NCI-H524 (cell line): Measurements from ENCODE around the gene ACSL6.

Experiments
- DNase-seq, 2 experiments: peaks; one replicate each; lab custom pipeline; 2025; lab: John Stamatoyannopoulos, UW

The ACSL6 gene

DNA sequence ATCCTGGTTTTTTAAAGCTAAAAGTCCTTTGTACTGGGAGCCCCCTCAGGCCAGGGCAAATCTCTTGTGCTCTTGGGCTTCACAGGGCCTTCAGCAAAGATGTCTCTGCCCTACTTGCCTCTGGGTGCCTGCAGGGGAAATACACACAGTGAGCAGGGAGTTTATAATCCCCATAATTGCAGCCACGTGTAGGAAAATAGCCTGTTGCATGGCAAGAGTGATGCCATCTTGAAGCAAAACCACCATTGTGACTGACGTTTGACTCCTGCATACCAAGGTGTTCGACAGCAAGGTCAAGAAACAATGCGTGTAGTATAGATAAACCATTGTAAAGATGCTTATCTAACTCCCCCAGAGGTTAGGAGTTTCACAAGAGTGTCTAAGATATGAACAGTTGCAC lies 37.6 kb upstream of the ACSL6 start:
- no peak for DNase-seq

DNA sequence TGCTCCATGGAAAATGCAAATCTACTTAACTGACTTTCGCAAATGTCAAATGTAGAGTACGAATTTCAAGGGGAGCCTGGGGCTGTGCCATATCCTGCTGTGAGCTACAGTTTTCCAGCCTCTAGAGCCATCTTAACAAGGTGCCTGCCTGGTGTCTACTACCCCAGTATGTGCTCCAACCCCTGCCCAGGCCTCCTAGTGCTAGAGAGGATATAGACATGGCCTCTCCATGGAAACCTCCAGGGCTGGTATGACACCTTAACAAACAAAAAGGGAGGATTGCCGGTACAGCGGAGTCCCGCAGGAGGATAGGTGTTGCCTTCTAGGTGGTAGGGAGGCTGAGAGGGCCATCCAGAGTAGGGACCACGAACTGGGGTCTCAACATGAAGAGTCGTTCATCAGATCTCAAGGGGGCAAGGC lies 35.4 kb upstream of the ACSL6 start:
- DNase-seq = no peak

DNA sequence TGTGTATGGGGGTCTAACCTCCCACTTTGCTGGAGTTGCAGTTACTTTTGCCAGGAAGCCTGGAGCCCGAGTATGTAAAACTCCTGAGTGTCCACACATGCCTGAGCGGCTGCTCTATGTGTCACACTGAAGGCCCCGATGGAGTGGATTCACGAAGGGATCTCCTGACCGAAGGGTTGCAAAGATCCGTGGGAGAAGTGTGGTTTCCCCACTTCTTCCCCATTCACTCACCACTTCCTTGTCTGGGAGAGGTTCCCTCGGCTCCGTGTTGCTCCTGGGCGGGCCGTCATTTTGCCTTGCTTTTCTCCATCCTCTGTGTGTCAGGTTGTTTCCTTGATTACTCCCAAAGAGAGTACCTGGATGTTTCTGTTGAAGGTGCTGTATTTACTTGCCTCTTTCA lies 32.7 kb upstream of the ACSL6 start:
- DNase-seq = no peak

DNA sequence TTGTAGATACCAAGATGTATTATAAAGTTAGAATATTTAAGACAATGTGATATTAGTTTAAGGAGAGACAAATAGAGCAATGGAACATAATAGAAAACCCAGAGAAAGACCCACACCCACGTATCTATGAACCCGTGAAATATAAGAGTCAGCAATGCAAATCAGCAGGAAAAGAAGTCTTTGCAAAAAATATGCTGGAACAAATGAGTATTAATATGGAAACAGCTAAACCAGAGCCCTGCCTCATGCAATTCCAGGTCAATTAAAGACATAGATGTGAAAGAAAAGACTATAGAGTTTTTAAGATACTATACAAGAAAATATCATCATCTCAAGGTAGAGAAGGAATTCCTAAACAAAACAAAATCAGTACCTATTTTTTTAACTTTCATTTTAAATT lies 25.9 kb upstream of the ACSL6 start:
- DNase-seq = no peak

DNA sequence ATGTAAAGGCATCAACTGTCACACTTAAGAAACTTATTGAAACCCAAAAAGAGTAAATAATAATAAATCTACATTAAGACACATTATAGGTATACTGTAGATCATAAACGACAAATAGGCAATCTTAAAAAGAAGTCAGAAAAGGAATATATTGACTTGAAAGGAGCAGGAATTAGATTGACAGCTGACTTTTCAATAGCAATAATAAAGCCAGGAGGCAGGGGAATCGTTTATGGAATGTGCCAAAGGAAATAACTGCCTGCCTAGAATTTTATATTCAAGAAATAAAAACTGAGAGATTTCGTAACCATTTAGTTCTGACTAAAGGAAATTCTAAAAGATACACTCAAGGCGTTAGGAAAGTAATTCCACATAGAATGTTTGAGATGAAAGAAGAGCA lies 21.7 kb upstream of the ACSL6 start:
- no peak for DNase-seq

DNA sequence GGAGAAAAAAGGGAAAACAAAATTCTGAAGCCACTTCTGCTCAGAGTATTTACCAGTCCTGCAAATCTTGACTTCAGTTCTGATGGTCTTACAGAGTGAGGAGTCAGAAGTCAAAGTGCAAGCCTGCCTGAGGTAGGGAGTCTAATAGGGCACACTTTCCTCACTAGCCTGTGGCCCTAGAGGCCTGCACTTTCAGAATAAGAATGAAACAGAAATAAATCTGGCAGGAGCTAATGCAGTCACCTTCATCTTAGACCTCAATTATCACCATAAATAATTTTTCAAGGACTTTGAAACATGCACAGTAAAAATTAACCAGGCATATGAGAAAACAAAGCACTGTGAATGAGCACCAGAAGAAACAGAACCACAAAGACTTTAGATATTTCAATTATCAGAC lies 20.7 kb upstream of the ACSL6 start:
- no peak for DNase-seq

DNA sequence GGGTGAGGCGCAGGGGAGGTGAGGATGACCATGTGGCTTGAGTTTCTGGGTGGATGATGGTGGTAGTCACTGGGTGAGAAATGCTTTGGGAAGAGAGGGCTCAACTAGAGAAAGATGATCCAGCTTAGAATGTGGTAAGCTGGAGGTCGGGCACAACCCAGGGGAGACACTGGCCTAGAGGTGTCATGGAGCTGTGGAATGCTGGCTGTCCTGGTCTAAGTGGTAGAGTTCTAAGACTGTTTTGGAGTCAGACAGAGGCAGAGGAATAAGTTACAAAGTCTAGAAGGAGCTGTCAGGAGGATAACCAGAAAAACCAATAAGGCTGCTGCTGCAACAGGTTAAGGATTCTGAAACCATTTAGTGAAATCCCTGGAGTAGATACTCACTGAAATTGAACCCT lies 19.2 kb upstream of the ACSL6 start:
- DNase-seq = no peak

DNA sequence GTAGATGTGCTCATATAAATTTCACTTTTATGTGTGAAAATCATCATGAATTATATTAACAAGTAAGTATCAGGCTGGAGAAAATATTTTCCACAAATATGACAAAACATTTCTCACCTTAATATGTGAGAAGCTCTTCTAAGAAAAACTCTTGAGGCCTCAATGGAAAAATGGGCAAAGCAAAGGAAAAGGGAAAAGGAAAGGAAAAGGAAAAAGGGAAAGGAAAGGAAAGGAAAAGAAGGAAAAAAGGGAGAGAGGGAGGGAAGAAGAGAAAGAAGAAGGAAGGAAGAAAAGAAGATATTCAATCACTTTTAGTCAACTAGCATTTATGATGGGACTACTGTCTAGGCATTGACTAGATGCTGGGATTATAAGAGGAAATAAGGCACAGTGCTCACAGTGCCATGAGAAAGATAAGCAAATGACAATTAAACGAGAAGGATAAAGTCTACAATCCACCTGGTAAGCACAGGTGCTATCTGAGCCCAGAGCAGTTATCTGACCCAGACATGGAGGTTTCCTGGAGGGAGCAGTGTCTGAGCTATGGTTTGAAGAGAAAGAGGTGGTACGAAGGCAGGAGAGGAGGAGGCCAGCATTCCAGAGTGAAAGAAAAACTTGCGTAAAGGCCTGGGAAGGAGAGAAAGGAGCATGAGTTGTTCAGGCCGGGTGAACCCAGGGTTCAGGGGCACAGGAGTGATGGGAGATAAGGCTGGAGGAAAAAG lies 18.3 kb upstream of the ACSL6 start:
- DNase-seq = no peak

DNA sequence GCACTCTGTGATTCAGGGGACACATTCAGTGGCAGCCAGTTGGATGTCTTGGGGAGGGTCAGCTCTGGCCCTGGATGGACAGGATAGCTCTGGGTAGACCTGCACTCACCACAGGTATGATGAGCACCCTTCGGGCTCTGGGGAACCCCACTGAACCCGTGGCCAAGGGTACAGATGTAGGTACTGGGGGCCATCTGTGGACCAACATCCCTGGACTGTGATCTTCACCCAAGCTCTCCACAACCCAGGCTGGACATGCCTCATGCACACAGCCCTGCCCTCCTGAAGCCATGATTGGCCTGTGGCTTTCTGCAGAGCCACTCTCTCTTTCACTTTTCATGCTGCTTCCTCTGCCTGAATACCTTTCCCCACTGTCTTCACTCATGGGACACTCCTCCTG lies 15.6 kb upstream of the ACSL6 start:
- no peak for DNase-seq

DNA sequence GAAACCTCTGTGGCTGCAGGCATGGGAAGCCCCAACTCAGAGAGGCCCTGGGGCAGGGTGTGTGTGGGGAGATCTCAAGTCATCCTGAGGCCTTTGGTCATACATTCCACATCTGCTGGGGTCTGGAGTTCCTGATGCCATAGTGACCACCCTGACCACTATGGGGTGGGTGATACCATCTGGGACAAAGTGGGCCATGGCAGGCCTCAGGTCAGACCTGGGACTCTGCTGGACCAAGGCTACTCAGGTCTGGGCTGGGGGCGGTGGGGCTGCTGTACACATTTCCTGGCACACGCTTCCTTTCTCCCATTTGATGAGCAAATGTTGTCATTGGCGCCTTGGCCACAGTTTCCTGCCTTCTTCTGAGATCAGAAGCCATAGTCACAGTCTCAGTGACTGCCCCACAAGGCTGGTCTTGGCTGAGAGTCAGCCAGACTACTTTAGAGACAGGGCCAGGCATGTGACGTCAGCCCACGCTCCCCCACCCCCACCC lies 15.1 kb upstream of the ACSL6 start:
- DNase-seq = no peak

DNA sequence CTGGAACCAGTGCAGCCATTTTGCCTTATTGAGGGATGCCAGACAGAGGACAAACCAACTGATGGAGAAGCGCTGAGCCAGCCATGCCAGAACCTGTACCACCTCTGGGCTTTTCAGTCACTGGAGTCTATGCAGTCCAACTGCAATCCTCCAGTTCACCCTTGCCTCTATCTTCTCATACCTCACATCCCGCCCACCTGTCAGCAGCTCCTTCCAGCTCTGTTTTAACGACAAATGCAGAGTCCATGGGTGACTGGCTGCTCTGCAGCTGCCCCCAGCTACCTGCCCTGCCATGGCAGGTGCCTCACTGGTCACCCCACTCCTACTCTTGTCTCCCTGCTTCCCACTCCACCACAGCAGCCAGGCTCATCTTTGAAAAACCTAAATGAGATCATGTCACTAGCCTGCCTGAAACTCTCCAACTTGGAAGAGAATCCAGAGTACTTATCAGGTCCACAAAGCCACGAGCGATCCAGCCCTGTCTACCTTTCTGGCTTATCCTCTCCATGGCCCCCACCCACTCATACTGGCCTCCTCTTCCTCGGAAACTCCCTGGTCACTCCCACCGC lies 14.0 kb upstream of the ACSL6 start:
- no peak for DNase-seq

DNA sequence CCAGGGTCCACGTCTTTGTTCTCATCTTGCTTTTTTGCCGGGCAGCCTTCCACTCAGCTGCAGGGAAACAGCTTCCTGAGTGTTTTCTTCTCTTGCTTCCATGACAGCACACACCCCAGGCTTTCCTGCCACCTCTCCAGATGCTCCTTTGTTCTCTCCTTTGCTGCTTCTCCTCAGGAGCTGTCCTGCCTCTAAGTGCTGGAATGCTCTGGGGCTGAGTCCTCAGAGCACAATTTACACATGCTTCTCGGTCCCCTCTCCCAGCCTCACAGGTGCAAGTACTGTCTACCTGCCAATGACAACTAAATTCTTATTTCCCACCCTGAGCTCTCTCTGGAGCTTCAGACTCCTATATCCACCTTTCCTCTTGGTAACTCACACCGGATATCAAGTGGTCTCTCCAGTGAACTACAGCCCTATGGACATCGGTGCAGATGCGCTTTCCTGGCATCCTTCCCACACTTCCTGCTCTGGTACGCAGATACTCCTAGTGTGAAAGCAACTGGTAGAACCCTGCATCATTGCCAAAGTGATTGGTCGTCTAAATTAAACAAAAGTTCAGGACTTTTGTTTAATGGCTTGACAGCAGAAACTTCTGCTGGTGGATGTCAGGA lies 13.4 kb upstream of the ACSL6 start:
- no peak for DNase-seq

DNA sequence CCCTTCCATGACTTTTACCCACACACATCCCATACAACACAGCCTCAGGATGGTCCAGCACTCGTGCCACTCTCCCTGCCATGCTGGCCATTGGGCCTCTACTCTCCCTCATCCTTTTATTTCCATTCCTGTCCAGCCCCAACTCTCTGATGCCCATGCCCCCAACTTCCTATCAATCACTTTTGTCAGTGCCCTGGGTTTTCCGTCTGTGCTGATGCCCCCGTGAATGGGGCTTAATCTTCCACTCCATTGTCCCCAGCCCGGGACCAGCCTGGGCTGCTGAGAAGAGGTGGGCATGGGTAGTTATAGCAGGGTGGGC lies 12.6 kb upstream of the ACSL6 start:
- DNase-seq = no peak

DNA sequence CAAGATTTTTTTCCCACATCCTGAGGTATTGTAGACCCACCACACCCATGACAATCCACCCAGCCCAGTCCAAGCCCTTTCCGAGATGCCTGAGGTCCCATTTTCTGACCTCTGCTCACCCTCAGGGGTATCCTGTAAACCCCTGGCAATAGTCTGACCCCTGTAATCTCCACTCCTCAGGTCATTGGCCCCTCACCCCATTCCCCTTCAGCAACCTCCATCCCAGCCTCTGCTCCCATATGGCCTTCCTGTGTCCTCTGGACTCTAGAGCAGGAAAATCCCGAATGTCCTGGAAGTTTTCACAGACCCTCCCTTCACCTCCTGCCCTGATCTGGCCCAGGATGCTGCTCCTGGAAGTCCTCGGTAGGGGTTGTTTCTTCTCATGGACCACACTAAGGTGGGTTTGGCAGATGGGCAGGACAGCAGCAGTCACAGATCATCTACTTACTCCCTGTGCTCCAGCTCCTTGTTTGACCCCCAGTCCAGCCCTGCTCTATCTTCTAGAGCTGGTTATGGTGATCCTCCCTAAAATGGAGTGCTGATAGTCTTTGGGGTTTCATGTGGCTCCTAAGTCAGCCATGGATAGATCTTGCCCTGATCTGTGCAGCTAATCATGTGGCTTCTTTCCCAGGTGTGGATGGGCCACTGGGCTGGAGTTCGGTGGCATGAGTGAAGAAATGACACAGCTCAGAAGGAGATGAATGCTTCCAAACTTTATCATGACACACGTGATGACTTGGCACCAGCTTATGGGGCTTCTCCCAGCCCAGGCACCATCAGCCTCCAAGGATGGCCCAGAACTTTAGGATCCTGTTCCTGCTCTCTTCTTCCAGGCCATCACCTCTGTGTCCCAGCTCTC lies 12.0 kb upstream of the ACSL6 start:
- DNase-seq = no peak

DNA sequence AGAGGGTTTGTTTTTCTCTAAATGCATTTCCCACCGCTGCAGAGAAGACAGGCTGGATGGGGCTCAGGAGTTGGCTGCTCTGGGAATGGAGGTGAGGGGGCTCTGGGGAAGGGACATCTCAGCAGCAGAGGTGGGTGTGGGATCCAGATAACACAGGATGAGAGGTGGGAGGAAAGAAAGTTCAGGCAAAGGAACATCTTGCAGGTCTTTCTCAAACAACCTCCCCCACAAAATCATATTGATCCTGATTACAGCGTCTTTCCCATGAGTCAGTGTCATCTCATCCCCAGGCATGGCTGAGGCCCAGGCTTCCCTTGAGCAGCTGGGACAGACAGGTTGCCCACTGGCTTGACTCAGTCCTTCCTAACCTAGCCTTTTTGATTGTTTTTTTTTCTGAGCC lies 11.3 kb upstream of the ACSL6 start:
- no peak for DNase-seq

DNA sequence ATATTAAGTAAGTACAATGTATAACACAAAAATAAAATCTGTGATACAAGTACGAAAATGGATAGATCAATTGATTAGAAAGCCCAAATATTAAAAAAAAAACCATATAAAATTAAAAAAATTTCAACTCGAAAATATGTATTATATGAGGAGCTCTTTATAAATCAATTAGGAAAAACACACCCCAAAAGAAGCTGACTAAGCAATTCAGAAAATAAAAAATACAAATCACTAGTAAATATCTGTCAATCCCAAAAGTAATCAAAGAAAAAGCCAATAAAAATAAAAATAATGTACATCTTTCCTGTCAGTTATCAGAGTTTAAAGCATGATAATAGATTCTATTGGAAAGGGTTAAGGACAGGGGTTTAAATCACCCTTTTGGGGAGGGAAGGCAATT lies 10.2 kb upstream of the ACSL6 start:
- no peak for DNase-seq

DNA sequence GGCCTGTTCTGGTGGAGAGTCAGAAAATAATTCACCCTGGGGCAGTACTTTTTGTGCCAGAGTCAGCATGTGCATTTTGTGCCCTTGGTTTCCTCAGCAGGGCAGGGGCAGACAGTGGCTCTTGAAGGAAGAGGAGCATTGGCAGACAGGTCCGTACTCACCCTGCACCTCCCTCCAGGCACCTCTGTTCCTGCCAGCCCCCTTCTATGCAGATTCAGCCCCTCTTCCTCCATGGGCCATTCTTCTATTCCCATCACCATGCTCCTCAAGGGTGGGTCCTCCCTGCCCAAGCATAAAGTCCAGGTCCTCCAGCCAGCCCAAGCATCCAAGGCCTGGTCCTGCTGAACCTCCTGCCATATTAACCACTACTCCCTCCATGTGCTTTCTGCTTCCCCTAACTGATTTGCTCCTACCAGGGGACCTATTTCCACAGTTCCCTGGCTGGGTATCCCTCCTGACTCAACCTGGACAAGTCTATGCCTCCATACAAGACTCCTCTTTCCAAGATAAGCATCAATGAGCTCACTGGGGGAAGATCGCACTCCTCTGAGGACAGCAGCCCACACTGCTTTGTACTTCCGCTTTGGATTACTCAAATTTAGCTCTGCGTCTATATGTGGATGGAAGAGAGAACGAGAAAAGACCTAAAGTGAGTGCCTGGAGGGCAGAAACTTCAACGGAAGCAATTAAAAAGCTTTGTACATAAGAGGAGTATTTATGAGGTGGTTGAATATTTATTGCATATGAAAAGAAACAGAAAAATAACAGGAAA lies 9.3 kb upstream of the ACSL6 start:
- no peak for DNase-seq

DNA sequence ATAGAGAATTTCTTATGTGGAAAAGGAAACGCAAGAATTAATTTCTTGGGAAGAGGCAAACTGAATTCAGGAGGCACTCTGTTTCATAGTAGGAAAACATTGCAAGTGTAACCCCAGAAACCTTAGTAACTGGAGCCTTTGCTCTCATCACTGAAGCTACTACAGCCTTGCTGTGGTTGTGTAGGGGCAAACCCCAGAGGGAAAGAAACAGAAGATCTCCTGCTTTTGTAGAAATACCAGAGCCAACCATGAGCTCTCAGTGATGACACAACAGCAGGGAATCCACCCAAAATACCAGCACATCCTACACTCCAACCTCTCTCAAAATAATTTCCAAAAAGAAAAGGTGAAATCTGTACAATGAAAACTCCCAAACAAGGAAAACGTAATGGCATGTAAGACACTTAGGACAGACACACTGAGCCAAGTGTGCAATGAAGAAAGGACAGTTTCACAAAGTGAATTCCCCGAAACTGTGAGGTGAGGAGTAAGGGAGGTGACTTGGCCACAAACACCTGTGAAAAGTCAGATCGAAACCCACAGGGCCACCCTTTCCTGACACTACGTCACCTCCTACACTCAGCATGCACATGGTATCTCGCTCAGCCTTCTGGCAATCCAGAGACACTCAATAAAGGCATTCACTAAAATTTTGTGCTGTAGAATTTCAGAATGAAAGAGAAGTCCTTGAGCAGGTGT lies 8.5 kb upstream of the ACSL6 start:
- DNase-seq = no peak

DNA sequence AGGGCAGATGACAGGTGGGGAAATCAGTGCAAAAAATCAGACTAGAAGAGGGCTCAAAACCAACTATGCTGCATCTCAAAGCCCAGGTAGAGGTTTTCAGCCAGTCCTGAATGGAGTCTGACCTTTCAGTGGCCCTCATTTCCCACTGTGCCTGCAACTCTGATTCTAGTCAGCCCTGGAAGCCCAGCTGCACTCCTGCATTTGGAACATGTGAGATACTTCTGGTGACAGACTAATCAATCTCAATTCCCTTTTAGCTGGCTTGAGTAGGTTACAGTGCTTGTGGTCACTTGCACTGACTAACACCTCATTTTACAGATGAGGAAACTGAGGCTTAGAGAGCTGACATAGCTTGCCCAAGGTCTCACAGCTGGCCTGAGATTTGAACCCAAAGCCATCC lies 7.9 kb upstream of the ACSL6 start:
- DNase-seq = no peak

DNA sequence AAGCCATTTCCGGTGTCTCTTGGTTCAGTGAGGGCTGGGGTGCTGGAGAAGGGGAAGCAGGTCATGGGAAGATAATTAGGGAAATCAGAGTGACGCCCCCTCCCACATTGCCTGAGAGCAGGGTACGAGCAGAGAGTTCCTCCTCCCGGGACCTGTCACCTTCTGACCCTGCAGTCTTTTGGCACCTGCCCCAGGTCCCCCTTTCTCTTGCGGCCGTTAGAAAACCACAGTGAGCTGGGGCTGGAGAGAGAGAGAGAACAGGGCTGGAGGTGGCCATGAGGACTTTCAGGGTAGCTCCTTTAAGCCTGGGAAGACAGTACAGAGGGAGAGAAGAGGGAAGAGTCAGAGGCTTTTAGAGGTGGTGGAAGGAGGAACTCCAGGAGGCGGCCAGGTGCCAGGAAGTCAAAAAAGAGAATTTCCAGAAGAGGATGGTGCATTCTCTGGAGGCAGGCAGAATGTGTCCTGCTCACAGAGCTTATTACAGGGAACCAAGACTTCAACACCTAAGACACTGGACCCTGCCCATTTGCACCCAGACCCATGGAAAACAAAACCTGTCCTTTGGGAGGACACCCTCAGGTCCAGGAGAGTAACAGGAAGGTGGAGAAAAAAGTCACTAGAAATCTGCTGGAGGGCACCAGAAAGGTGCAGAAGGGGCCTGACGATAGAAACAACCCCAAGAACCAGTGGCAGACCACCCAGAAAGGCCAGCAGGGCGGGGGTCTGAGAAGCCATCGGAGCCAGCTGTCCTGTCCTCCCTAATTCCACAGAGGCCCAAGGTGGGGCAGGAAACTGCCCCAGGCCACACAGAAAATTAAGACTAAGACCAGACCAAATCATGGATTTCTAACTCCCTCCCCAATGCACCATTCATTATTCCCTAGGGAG lies 6.5 kb upstream of the ACSL6 start:
- no peak for DNase-seq
